Fibroblast of mammary gland (primary cell): ENCODE measurements around the gene SERPINI2.

Experiments
- DNase-seq: peaks from one replicate; pipeline ENCODE4 v3.0.0-alpha.2; 2010; ENCODE audit warnings: low read depth
- H3K4me3 ChIP-seq: 2 replicates; pipeline ENCODE4 v1.5.1; 2011; ENCODE audit warnings: low read depth, mild to moderate bottlenecking, low read length, moderate library complexity; ENCODE audit not compliant: control insufficient read depth
- CTCF ChIP-seq: conservative IDR thresholded peaks from 2 replicates; pipeline ENCODE4 v1.5.1; 2011; ENCODE audit warnings: low read depth, low read length, inconsistent platforms; ENCODE audit not compliant: control insufficient read depth, insufficient read depth

Gene SERPINI2

GRCh38 chr3:167456157-167456799 is 17.6 kb downstream of the SERPINI2 start:
- H3K4me3 ChIP-seq: no peak overlapping the region
- no peak for DNase-seq
- TF ChIP-seq CTCF: no peak

DNA sequence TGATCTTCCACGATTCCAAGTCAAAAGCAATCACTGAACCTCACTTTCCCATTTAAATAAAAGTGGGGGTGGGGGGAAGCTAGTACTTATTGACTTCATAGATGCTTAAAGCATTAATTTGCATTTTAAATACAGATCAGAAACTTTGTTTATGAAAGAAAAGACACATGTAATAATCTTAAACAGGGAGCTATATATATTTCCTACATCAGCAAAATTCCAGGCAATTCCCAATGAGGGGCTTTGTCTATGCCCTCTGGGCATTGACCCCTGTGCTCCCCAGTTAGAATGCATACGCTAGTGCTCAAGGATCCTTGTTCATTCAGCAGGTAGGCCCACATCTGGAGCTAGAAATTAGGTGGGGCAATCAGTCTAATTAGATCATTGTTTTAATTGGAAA is 20.0 kb downstream of the SERPINI2 start:
- no peak for TF ChIP-seq CTCF
- no peak overlapping the region for H3K4me3 ChIP-seq
- DNase-seq: no peak

- no peak for DNase-seq
- TF ChIP-seq CTCF: no peak
- H3K4me3 ChIP-seq: no peak overlapping the region
Observed at GRCh38 chr3:167451282-167451681, 22.6 kb downstream of the SERPINI2 start.

GRCh38 chr3:167450675-167451074 is 23.2 kb downstream of the SERPINI2 start:
- DNase-seq: no peak
- TF ChIP-seq CTCF: no peak
- H3K4me3 ChIP-seq: no peak overlapping the region

DNA sequence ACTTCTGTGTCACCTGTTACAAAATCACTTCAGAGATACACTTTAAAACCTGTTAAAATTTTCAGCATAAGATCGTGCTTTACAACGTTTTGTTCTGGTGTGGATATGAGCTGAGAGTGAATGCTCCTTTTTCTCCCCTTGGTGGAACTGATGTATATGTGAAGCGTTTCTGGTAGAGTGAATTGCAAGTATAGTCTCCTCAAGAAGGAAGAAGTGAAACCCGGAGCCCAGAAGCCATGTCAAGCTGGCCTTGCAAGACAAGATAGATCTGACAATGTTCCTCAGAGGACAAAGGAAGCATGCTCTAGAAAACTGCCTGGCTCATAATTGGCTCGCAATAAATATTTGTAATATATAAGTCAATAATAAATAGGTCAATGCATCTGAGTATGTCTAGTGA is 23.6 kb downstream of the SERPINI2 start:
- H3K4me3 ChIP-seq: no peak overlapping the region
- no peak for TF ChIP-seq CTCF
- DNase-seq: no peak

DNA sequence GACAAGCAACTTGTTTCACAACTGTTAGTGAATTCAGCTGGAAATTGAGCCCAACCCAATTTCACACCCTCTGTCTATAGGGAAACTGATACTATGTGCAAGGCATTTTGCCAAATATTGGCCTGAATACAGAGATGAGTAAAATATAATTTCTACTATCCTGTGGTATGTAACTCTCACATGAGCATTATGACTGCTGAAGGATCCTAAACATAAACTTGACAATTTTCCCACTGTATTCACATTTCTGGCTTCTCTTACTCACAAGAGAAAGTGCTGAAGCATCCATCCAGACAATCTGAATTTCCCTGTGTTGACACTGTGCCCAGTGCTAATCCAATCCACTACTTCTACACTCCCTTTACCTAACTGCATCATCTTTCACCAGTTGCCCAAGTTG is 28.4 kb downstream of the SERPINI2 start:
- DNase-seq: no peak
- no peak overlapping the region for H3K4me3 ChIP-seq
- TF ChIP-seq CTCF: no peak

GRCh38 chr3:167441256-167441655 is 32.6 kb downstream of the SERPINI2 start:
- H3K4me3 ChIP-seq: no peak overlapping the region
- no peak for TF ChIP-seq CTCF

More at GRCh38 chr3:167441256-167441655, 32.6 kb downstream of the SERPINI2 start:
- no peak for DNase-seq
